Mesenchymal stem cell (in vitro differentiated cells and primary cell): ENCODE measurements around the gene ARHGEF16.
A peak's percentile ranks its signal among the peaks of the same experiment; 100 is the strongest.

Source experiments
- DNase-seq: peaks from one replicate; pipeline ENCODE4 v3.0.0-alpha.2; 2013
- H2AFZ ChIP-seq: one replicate; pipeline ENCODE4 v1.6.1; 2013; ENCODE audit warnings: low read depth, mild to moderate bottlenecking, control low read depth, inconsistent platforms, low read length, moderate library complexity
- H2AK5ac ChIP-seq: 2 replicates; pipeline ENCODE4 v1.6.1; 2013; ENCODE audit warnings: low read length, moderate library complexity, mild to moderate bottlenecking, inconsistent platforms; ENCODE audit not compliant: severe bottlenecking
- H2BK120ac ChIP-seq: one replicate; pipeline ENCODE4 v1.6.1; 2013; ENCODE audit warnings: low read depth, mild to moderate bottlenecking, inconsistent platforms, low read length, moderate library complexity
- H2BK12ac ChIP-seq, 2 experiments: one replicate each; pipeline ENCODE4 v1.6.1; 2013; ENCODE audit warnings: inconsistent platforms in 2 of 2, low read length in 2 of 2, mild to moderate bottlenecking in 2 of 2, moderate library complexity in 2 of 2, control low read depth in 1 of 2
- H2BK15ac ChIP-seq: one replicate; pipeline ENCODE4 v1.6.1; 2013; ENCODE audit warnings: mild to moderate bottlenecking, low read depth, inconsistent platforms; ENCODE audit not compliant: poor library complexity, severe bottlenecking
- H2BK5ac ChIP-seq: 2 replicates; pipeline ENCODE4 v1.6.1; 2013; ENCODE audit warnings: low read depth, mild to moderate bottlenecking, low read length, control low read depth, inconsistent platforms; ENCODE audit not compliant: poor library complexity, severe bottlenecking
- H3K14ac ChIP-seq, 2 experiments: one replicate each; pipeline ENCODE4 v1.6.1; 2013; ENCODE audit warnings: inconsistent platforms in 2 of 2, low read length in 2 of 2, control low read depth in 1 of 2, mild to moderate bottlenecking in 1 of 2, moderate library complexity in 1 of 2
- H3K18ac ChIP-seq, 2 experiments: one replicate each; pipeline ENCODE4 v1.6.1; 2013; ENCODE audit warnings: inconsistent platforms in 2 of 2, low read length in 2 of 2, control low read depth in 1 of 2, low read depth in 1 of 2, mild to moderate bottlenecking in 1 of 2
- H3K23ac ChIP-seq, 2 experiments: one replicate each; pipeline ENCODE4 v1.6.1; 2013; ENCODE audit warnings: inconsistent platforms in 2 of 2, low read length in 2 of 2, mild to moderate bottlenecking in 2 of 2, moderate library complexity in 2 of 2, control low read depth in 1 of 2
- H3K27ac ChIP-seq: 2 replicates; pipeline ENCODE4 v1.5.1; 2013; ENCODE audit warnings: mild to moderate bottlenecking, moderate library complexity, low read length, control low read depth, inconsistent platforms; ENCODE audit not compliant: poor library complexity, severe bottlenecking
- H3K27me3 ChIP-seq, 2 experiments: 2 replicates each; pipeline versions ENCODE4 v1.6.1 to v1.7.0; 2013; ENCODE audit warnings: low read length in 2 of 2, mild to moderate bottlenecking in 2 of 2, moderate library complexity in 2 of 2, control low read depth in 1 of 2, inconsistent platforms in 1 of 2; ENCODE audit not compliant: control insufficient read depth in 1 of 2, insufficient read depth in 1 of 2
- H3K36me3 ChIP-seq, 2 experiments: 2 replicates each; pipeline versions ENCODE4 v1.6.1 to v1.7.0; 2013; ENCODE audit warnings: low read length in 2 of 2, control low read depth in 1 of 2, inconsistent platforms in 1 of 2, low read depth in 1 of 2, mild to moderate bottlenecking in 1 of 2; ENCODE audit not compliant: insufficient read depth in 2 of 2, control insufficient read depth in 1 of 2
- H3K4ac ChIP-seq, 2 experiments: one replicate each; pipeline ENCODE4 v1.6.1; 2013; ENCODE audit warnings: inconsistent platforms in 2 of 2, low read length in 2 of 2, mild to moderate bottlenecking in 2 of 2, moderate library complexity in 2 of 2, control low read depth in 1 of 2, low read depth in 1 of 2
- H3K4me1 ChIP-seq: 2 replicates; pipeline ENCODE4 v1.6.1; 2013; ENCODE audit warnings: low read depth, low read length, control low read depth; ENCODE audit not compliant: control insufficient read depth, insufficient read depth
- H3K4me2 ChIP-seq: 2 replicates; pipeline ENCODE4 v1.6.1; 2013; ENCODE audit warnings: low read length, mild to moderate bottlenecking, inconsistent platforms; ENCODE audit not compliant: poor library complexity, severe bottlenecking
- H3K4me3 ChIP-seq, 2 experiments: 2 replicates each; pipeline versions ENCODE4 v1.5.1 to v1.7.0; 2013; ENCODE audit warnings: low read length in 2 of 2, mild to moderate bottlenecking in 2 of 2, control low read depth in 1 of 2, low read depth in 1 of 2; ENCODE audit not compliant: insufficient read depth in 1 of 2
- H3K79me1 ChIP-seq: replicated peaks from 2 replicates; pipeline ENCODE4 v1.6.1; 2013; ENCODE audit warnings: mild to moderate bottlenecking, control low read depth, low read length, inconsistent platforms; ENCODE audit not compliant: poor library complexity, severe bottlenecking
- H3K9ac ChIP-seq: 2 replicates; pipeline ENCODE4 v1.7.0; 2013; ENCODE audit warnings: mild to moderate bottlenecking, low read length, moderate library complexity
- H3K9me3 ChIP-seq: 2 replicates; pipeline ENCODE4 v1.7.0; 2013; ENCODE audit warnings: mild to moderate bottlenecking, low read length; ENCODE audit not compliant: control insufficient read depth
- H4K8ac ChIP-seq: one replicate; pipeline ENCODE4 v1.6.1; 2013; ENCODE audit warnings: inconsistent platforms, mild to moderate bottlenecking, low read length, moderate library complexity
- H4K91ac ChIP-seq: one replicate; pipeline ENCODE4 v1.6.1; 2013; ENCODE audit warnings: mild to moderate bottlenecking, low read length, inconsistent platforms
- WGBS: methylation state at CpG from one replicate; pipeline ENCODE4 v1.1.7; 2013; ENCODE audit warnings: mixed read lengths; 5-methylcytosine and 5-hydroxymethylcytosine counted together

The ARHGEF16 gene

DNA sequence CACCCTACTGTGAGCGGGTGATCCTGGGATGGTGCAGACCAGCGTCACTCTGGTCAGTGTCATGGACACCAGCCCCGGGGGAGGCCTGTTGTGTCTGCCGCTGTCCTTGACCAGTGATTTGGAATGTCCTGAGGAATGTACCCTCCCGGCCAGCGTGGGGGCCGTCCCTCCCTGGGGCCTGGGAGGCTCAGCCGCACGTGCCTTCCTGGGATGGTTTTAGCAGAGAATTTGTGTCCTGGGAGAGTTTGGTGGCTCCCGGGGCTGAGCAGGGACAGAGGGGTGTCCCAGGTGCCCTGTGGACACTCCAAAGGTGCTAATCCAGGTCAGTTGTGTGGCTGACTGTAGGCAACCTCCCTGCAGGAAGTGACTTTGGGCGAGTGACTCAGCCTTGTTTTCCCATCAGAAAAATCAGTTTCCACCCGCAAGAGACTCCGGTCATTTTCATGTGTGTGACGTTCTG, 6.2 kb downstream of the ARHGEF16 start:
- DNase-seq = peak; percentile 48
- peak overlapping the region; percentile 52 for H4K91ac ChIP-seq
- H3K9ac ChIP-seq = no peak overlapping the region
- WGBS = 28% methylated on average over 14 of the region's 14 CpGs
- peak overlapping the region; percentile 55 for H2AFZ ChIP-seq
- no peak overlapping the region for H3K4me3 ChIP-seq
- H2BK15ac ChIP-seq = no peak overlapping the region
- peak overlapping the region in 1 of 2 experiments; percentile 79 for H3K14ac ChIP-seq
- H2BK120ac ChIP-seq = no peak overlapping the region
- H3K36me3 ChIP-seq = no peaks in the 10 kb centered on the region
- H3K23ac ChIP-seq = no peak overlapping the region
- no peak overlapping the region for H3K27ac ChIP-seq
- peak overlapping the region in 1 of 2 experiments; percentile 70 for H3K18ac ChIP-seq
- no peak overlapping the region for H2AK5ac ChIP-seq
- H3K4ac ChIP-seq = peak overlapping the region in 1 of 2 experiments; percentile 55
- no peak overlapping the region for H2BK5ac ChIP-seq
- H3K4me2 ChIP-seq = peak overlapping the region; percentile 4
- H3K79me1 ChIP-seq = no peaks in the 10 kb centered on the region
- H4K8ac ChIP-seq = peak overlapping the region; percentile 66
- no peak overlapping the region for H2BK12ac ChIP-seq
- H3K4me1 ChIP-seq = peaks cover 32% of the 10 kb centered on the region
- H3K27me3 ChIP-seq = peaks cover 15 to 90% of the 10 kb centered on the region in 2 experiments
- no peaks in the 10 kb centered on the region for H3K9me3 ChIP-seq

DNA sequence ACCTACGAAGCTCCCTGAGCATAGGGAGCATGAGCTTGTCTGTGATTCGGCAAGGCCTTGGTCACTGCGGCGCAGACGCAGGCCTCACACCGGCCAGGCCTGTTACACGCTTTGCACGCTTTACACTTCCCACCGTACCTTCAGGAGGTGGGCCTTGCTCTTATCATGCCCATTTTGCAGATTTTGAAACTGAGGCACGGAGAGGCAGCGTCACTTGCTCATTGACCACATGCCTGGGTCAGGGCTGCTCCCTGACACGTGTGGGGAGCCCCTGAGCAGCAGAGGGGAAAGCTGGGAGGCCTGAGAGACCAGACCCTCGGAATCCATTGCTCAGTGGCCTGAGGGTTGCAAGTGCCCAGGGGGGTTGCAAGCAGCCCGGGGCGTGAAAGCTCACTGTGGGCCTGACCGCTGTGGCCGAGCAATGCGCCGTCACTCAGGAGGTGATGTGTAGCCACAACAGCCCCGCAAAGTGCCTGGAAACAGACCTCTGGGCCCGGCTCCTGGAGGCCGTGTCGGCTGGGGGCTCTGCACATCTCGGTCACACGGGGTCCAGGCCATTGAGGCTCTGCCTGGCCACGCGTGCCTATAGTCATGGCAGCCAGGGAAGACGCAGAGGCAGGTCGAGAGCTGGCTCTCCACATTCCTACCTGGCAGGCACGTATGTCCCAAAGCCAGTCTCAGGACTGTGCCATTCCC, 6.9 kb downstream of the ARHGEF16 start:
- peaks cover 12 to 90% of the 10 kb centered on the region in 2 experiments for H3K27me3 ChIP-seq

DNA sequence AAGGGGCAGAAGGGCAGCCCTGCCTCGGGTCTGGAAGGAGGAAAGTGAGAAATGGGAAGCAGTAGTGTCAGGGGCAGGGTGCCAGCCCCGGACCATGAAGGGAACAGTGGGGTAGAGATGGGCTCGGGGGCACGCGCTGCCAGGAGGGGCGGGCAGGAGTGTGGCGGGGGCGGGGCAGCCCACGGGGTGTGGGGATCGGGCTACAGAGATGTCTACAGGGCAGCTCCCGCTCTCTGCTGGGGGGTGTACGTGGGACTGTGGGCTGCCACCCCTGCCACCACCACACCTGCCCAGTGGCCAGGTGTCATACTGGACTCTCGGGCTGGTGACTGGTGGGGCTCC, 7.4 kb downstream of the ARHGEF16 start:
- Histone ChIP-seq H3K14ac (peak overlapping the region in 1 of 2 experiments; percentile 7), H2AFZ (no peak overlapping the region), H3K27ac (no peak overlapping the region), H2AK5ac (no peak overlapping the region), H3K27me3 (peaks cover 7 to 90% of the 10 kb centered on the region in 2 experiments), H3K4ac (peak overlapping the region in 1 of 2 experiments; percentile 13), H2BK15ac (no peak overlapping the region), H3K9me3 (no peaks in the 10 kb centered on the region), H3K79me1 (no peaks in the 10 kb centered on the region), H2BK12ac (peak overlapping the region in 1 of 2 experiments; percentile 6), H2BK120ac (no peak overlapping the region), H4K91ac (peak overlapping the region; percentile 55), H3K18ac (peak overlapping the region in 1 of 2 experiments; percentile 28), H3K4me2 (no peak overlapping the region), H3K4me3 (no peak overlapping the region), H3K9ac (no peak overlapping the region), H4K8ac (no peak overlapping the region), H3K23ac (no peak overlapping the region), H2BK5ac (no peak overlapping the region), H3K36me3 (no peaks in the 10 kb centered on the region), H3K4me1 (peaks cover 32% of the 10 kb centered on the region)
- 98% methylated on average over 12 of the region's 13 CpGs for WGBS
- no peak for DNase-seq

More for the DNA sequence above, 6.9 kb downstream of the ARHGEF16 start:
- H2BK12ac ChIP-seq = peak overlapping the region in 1 of 2 experiments; percentile 32
- H3K4me1 ChIP-seq = peaks cover 32% of the 10 kb centered on the region
- WGBS = 94% methylated on average over 30 of the region's 30 CpGs
- peak overlapping the region; percentile 55 for H4K91ac ChIP-seq
- H2BK15ac ChIP-seq = no peak overlapping the region
- no peak overlapping the region for H2BK120ac ChIP-seq
- H2BK5ac ChIP-seq = no peak overlapping the region
- H3K27ac ChIP-seq = no peak overlapping the region
- peak overlapping the region; percentile 13 to 16 for H3K4ac ChIP-seq
- H3K36me3 ChIP-seq = no peaks in the 10 kb centered on the region
- DNase-seq = no peak
- H3K14ac ChIP-seq = peak overlapping the region in 1 of 2 experiments; percentile 7
- H2AFZ ChIP-seq = no peak overlapping the region
- no peaks in the 10 kb centered on the region for H3K79me1 ChIP-seq
- no peaks in the 10 kb centered on the region for H3K9me3 ChIP-seq
- no peak overlapping the region for H4K8ac ChIP-seq
- H2AK5ac ChIP-seq = no peak overlapping the region
- H3K18ac ChIP-seq = peak overlapping the region; percentile 16 to 28
- H3K4me2 ChIP-seq = no peak overlapping the region
- H3K9ac ChIP-seq = no peak overlapping the region
- H3K4me3 ChIP-seq = peak overlapping the region in 1 of 2 experiments; percentile 23
- H3K23ac ChIP-seq = no peak overlapping the region

DNA sequence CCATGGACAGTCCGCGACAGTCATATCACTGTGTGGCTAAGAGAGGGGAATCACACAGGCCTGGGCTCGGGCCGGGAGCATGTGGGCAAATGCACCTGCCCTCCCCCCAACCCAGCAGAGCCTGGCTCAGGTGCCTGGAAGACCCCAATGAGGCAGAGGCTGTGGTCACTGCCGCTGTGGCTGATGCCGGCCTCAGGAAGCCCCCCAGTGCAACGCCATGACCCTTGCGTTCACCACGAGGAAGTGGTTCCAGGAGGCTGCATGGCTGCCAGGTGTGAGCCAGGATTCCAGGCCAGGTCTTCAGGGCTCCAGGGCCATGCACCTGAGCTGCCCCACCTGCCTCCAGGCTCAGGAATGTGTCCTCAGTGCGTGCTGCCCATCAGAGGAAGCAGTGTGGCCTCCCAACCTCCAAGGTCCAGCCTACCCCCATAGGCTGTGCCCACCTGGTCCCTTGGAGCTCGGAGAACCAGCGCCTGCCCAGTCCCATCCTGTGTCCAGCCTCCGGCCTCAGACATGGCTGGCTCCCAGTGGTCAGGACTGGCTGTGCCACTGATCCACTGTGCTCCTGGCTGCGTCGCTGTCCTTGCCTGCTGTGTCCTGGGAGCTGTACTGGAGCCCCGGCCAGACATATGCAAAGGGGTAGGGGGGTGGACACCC, 8.0 kb downstream of the ARHGEF16 start:
- no peak overlapping the region for H3K4me3 ChIP-seq
- no peak overlapping the region for H3K23ac ChIP-seq
- WGBS = 94% methylated on average over 16 of the region's 16 CpGs
- no peak overlapping the region for H2AK5ac ChIP-seq
- H3K79me1 ChIP-seq = no peaks in the 10 kb centered on the region
- H4K91ac ChIP-seq = no peak overlapping the region
- H3K27me3 ChIP-seq = peaks cover under 1 to 89% of the 10 kb centered on the region in 2 experiments
- H3K14ac ChIP-seq = peak overlapping the region in 1 of 2 experiments; percentile 41
- H2AFZ ChIP-seq = no peak overlapping the region
- H3K18ac ChIP-seq = no peak overlapping the region
- H3K9me3 ChIP-seq = no peaks in the 10 kb centered on the region
- no peak overlapping the region for H3K4me2 ChIP-seq
- H2BK120ac ChIP-seq = no peak overlapping the region
- H3K36me3 ChIP-seq = no peaks in the 10 kb centered on the region
- H3K9ac ChIP-seq = no peak overlapping the region
- no peak for DNase-seq
- no peak overlapping the region for H3K27ac ChIP-seq
- no peak overlapping the region for H3K4ac ChIP-seq
- peaks cover 32% of the 10 kb centered on the region for H3K4me1 ChIP-seq
- H4K8ac ChIP-seq = no peak overlapping the region
- no peak overlapping the region for H2BK15ac ChIP-seq
- no peak overlapping the region for H2BK5ac ChIP-seq
- no peak overlapping the region for H2BK12ac ChIP-seq
